Pancreas (tissue), 10 donors: ENCODE measurements around the gene NNT. TPM values are rescaled to one million over a fixed set of nuclear protein-coding genes. Genes with fewer than 3 reads are reported as not detected.
A peak's percentile ranks its signal among the peaks of the same experiment; 100 is the strongest.

Experiments
- ATAC-seq, 4 donors: fragments of 200-7000 bp; cut with Tn5 transposase; one replicate each; pipeline versions ENCODE4 v1.8.0 to v1.9.1; 2020; ENCODE audit warnings: mild to moderate bottlenecking in 4 of 4, moderate library complexity in 4 of 4
- DNase-seq, 6 donors: peaks; one replicate each; pipeline ENCODE4 v3.0.0-alpha.2; 2020
- FAIRE-seq: peaks from 2 replicates; lab custom pipeline; 2012; peaks lifted over from hg19 to GRCh38; lab: Jason Lieb, UNC
- H3K27ac ChIP-seq, 4 donors: fragments of 200-600 bp; sonication (generic); 1 replicate in 3 of 4; 2 replicates in 1 of 4; pipeline versions ENCODE4 v1.5.0 to v1.8.0; 2020
- H3K27me3 ChIP-seq, 4 donors: fragments of 200-600 bp; one replicate each; pipeline ENCODE4 v1.8.0; 2021
- H3K36me3 ChIP-seq, 3 donors: fragments of 200-600 bp; sonication (generic) in 1 of 3; one replicate each; pipeline versions ENCODE4 v1.5.0 to v1.8.0; 2020 to 2021
- H3K4me1 ChIP-seq, 3 donors: fragments of 200-600 bp; one replicate each; pipeline ENCODE4 v1.8.0; 2021
- H3K4me3 ChIP-seq, 4 donors: fragments of 200-600 bp; sonication (generic) in 2 of 4; one replicate each; pipeline versions ENCODE4 v1.5.0 to v1.8.0; 2020 to 2021
- H3K9me3 ChIP-seq, 4 donors: fragments of 200-600 bp; one replicate each; pipeline ENCODE4 v1.8.0; 2021
- WGBS, 2 donors: extraction: QIAGEN DNeasy Blood & Tissue Kit; methylation state at CpG; one replicate each; pipeline ENCODE4 v1.1.7; 2013; 5-methylcytosine and 5-hydroxymethylcytosine counted together
- intact Hi-C, 3 donors: fragments of 100-400 bp; cut with DNase I; formaldehyde crosslinking; loops; one replicate each; pipeline versions ENCODE4 v1.11.1 to v1.14.2; 2022
- polyA plus RNA-seq, 2 donors: library from polyadenylated mRNA; stranded (reverse); fragments of 200-250 nt; gene quantifications; one replicate each; pipeline ENCODE4 v1.2.3, GENCODE V29; 2013
- total RNA-seq, 6 donors: library from RNA; stranded (reverse); fragmentation: NEBNext Ultra II Directional in 4 of 6; extraction: Animal tissue kit (Norgen Biotek cat#: 25700) in 4 of 6; gene quantifications; one replicate each; pipeline versions ENCODE4 v1.2.1 to v1.2.4, GENCODE V29; 2021 to 2023
- TF ChIP-seq, protein P1 (sequence below), 4 donors: fragments of 200-600 bp; sonication (generic) in 3 of 4; IDR thresholded peaks; one replicate each; pipeline versions ENCODE4 v1.5.0 to v1.8.0; 2021; ENCODE audit warnings: antibody characterized with exemption in 4 of 4
- donor health status: healthy with polysubstance abuse.
- donor health status: DM: no; HTN: no; CAD: no; lungs with moderate emphysema.
- donor health status: DM: no; HTN: no; CAD: no.
- donor health status: control.
- donor health status: control.
- donor health status: Bipolar disorder and iron deficiency.
- donor health status: DM: yes; HTN: yes; CAD: no.
- donor health status: DM: no; HTN: no; CAD: no.
- donor health status: DM: no; HTN: no; CAD: no.
- donor health status: DM: yes; HTN: yes; CAD: no.

The NNT gene
- total and polyA plus RNA-seq, 8 donors = 6.1 to 48.0 (median 32.4) TPM

DNA sequence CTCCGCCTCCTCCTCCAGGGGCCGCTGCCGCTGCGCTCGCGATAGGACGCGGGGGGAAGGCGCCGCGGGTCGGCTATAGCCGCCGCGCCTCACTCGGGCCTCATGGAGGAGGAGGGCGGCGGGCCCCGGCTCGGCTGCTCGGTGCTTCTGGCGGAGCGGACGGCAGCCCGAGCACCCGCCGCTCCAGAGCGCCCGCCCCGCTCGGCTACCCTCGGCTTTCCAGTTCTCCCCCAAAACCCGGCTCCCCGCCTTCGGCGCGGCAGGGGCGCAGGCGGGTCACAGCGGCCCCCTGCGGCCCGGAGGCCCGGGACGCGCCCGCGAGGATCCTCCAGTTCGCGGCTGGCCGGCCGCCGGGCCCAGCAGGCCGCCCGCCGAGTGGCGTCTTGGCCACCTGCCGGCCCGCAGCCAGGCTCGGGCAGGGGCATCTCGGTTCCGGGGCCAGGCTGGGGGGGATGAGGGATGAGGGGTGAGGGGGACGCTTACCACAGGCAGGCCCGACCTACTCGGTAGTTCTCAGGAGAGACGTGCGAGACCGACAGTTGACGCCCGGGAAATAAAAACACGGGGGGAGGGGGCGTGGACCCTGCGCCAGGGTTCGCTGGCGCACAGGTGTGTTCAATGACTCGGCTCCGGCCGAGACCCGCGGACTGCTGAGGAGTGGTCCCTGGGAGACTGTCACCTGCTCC lies 46.0 kb upstream of the NNT start, which contains the start of gene PAIP1:
TSS of gene PAIP1 (minus strand) at position 221 of the 686 bp plus-strand sequence. CDS start 231 bp downstream, outside the sequence.
- peak; percentile 76 to 94 (median 86) for DNase-seq
- peak; percentile 90 to 95 (median 94) for ATAC-seq
- intact Hi-C loops = no loop called here
- WGBS, 2 donors = 0% methylated on average over 54 to 79 of the region's 79 CpGs
- no peak for FAIRE-seq
- Histone ChIP-seq H3K9me3 (no peaks in the 10 kb centered on the region), H3K4me1 (peaks cover 14 to 25% (median 22%) of the 10 kb centered on the region in 3 donors), H3K36me3 (no peaks in the 10 kb centered on the region), H3K27me3 (no peaks in the 10 kb centered on the region), H3K4me3 (peak within 1 kb of the TSS; percentile 45 to 85 (median 80)), H3K27ac (peak within 1 kb of the TSS; percentile 88 to 96 (median 94))
- TF ChIP-seq, protein P1, sequence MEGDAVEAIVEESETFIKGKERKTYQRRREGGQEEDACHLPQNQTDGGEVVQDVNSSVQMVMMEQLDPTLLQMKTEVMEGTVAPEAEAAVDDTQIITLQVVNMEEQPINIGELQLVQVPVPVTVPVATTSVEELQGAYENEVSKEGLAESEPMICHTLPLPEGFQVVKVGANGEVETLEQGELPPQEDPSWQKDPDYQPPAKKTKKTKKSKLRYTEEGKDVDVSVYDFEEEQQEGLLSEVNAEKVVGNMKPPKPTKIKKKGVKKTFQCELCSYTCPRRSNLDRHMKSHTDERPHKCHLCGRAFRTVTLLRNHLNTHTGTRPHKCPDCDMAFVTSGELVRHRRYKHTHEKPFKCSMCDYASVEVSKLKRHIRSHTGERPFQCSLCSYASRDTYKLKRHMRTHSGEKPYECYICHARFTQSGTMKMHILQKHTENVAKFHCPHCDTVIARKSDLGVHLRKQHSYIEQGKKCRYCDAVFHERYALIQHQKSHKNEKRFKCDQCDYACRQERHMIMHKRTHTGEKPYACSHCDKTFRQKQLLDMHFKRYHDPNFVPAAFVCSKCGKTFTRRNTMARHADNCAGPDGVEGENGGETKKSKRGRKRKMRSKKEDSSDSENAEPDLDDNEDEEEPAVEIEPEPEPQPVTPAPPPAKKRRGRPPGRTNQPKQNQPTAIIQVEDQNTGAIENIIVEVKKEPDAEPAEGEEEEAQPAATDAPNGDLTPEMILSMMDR (IDR thresholded peaks at IDR 0.05) = peak; percentile 45 to 78 (median 60)

DNA sequence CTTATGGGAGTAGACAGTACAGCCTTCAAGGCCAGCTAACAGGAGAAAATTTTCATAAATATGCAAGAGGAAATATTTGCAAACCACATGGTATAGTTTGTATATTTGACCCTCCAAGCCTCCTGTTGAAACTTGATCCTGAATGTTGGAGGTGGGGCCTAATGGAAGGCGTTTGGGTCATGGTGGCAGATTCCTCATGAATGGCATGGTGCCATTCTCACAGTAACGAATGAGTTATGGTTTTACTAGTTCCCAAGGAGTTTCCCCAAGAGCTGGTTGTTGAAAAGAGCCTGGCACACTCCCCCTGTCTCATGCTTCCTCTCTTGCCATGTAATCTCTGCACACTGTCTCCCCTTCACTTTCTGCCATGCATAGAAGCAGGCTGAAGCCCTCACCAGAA lies 42.9 kb upstream of the NNT start:
- DNase-seq (no peak), FAIRE-seq (no peak), ATAC-seq (no peak)
- intact Hi-C loops = no loop called here
- 30 to 34% methylated on average over 2 of the region's 2 CpGs for WGBS, 2 donors
- TF ChIP-seq, protein P1 (IDR thresholded peaks at IDR 0.05) = no peak
- Histone ChIP-seq H3K9me3 (no peaks in the 10 kb centered on the region), H3K36me3 (no peaks in the 10 kb centered on the region), H3K4me3 (no peak overlapping the region), H3K27me3 (no peaks in the 10 kb centered on the region), H3K27ac (no peak overlapping the region), H3K4me1 (peaks cover 5 to 6% (median 6%) of the 10 kb centered on the region in 3 donors)

DNA sequence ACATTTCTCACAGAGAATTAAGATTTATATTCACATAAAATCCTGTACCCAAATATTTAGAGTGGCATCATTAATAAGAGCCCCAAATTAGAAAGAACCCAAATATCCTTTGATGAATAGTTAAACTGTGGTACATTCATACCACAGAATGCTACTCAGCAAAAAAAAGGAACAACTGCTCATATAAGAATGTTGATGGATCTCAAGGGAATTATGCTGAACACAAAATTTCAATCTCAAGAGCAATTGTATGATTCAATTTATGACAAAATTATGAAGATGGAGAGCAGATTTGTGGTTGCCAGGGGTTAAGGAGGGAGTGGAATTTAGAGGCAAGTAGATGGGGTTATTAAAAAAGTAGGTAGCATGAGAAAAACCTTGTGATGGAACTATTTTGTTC lies 41.6 kb upstream of the NNT start:
- DNase-seq = no peak
- H3K4me3 ChIP-seq = no peak overlapping the region
- no peak for FAIRE-seq
- H3K27me3 ChIP-seq = no peaks in the 10 kb centered on the region
- TF ChIP-seq, protein P1 (IDR thresholded peaks at IDR 0.05) = no peak
- no peak overlapping the region for H3K27ac ChIP-seq
- H3K36me3 ChIP-seq = no peaks in the 10 kb centered on the region
- intact Hi-C loops = no loop called here
- no peaks in the 10 kb centered on the region for H3K4me1 ChIP-seq
- H3K9me3 ChIP-seq = no peaks in the 10 kb centered on the region
- no peak for ATAC-seq

DNA sequence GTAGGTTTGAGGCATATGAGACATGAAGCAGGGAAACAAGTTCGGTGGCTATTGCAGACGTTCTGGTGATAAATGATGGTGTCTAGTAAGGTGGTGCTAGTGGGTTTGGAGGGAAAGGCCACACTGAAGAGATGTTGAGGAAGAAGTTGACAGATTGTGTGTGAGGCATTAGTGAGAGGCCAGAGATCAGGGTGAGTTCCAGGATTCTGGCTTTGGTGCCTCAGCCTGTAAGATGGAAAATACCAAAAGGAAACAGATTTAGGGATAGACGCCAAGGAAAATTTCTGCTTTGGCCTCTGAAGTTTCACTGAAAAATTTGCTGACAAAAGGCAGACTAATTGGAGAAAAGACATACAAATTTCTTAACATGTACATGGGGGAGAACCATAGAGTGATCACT lies 39.7 kb upstream of the NNT start:
- DNase-seq (no peak), FAIRE-seq (no peak), ATAC-seq (no peak)
- no peaks in the 10 kb centered on the region for H3K4me1 ChIP-seq
- intact Hi-C loops = no loop called here
- TF ChIP-seq, protein P1 (IDR thresholded peaks at IDR 0.05) = no peak
- H3K36me3 ChIP-seq = no peaks in the 10 kb centered on the region
- H3K9me3 ChIP-seq = no peaks in the 10 kb centered on the region
- H3K4me3 ChIP-seq = no peak overlapping the region
- no peak overlapping the region for H3K27ac ChIP-seq
- H3K27me3 ChIP-seq = no peaks in the 10 kb centered on the region
- 51 to 53% methylated on average over 3 of the region's 3 CpGs for WGBS, 2 donors

DNA sequence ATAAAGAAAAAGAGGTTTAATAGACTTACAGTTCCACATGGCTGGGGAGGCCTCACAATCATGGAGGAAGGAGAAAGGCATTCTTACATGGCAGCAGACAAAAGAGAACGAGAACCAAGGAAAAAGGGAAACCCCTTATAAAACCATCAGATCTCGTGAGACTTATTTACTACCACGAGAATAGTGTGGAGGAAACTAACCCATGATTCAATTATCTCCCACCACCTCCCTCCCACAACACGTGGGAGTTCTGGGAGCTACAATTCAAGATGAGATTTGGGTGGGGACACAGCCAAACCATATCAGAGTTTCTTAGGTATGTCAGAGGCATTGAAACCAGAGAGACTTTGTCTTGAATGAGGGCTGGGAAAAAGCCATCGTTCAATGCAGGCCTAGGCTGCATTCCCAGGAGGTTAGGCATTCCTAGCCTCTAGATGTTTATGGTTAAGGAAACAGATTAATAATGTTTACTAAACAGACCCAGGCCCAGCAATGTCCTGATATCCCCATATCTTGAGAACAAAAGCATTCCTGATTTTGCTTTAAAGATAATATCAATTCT lies 38.6 kb upstream of the NNT start:
- H3K4me3 ChIP-seq = no peak overlapping the region
- H3K4me1 ChIP-seq = no peaks in the 10 kb centered on the region
- no peak overlapping the region for H3K27ac ChIP-seq
- 64 to 68% methylated on average over 5 of the region's 5 CpGs for whole genome bisulfite sequencing, 2 donors
- TF ChIP-seq, protein P1 (IDR thresholded peaks at IDR 0.05) = no peak
- intact Hi-C loops = no loop called here
- no peaks in the 10 kb centered on the region for H3K27me3 ChIP-seq
- no peaks in the 10 kb centered on the region for H3K9me3 ChIP-seq
- DNase-seq (no peak), FAIRE-seq (no peak), ATAC-seq (no peak)
- H3K36me3 ChIP-seq = no peaks in the 10 kb centered on the region
